ENCODE measurements around the gene ALDH1L1. TPM values are rescaled to one million over a fixed set of nuclear protein-coding genes. Genes with fewer than 3 reads are reported as not detected.

ALDH1L1 gene
- total and polyA plus RNA-seq, 2 of the 8 experiments (the other 6 are each of a cell fraction or from before 2014, with no cell fraction given), result 0.98 to 1.6 TPM

DNA sequence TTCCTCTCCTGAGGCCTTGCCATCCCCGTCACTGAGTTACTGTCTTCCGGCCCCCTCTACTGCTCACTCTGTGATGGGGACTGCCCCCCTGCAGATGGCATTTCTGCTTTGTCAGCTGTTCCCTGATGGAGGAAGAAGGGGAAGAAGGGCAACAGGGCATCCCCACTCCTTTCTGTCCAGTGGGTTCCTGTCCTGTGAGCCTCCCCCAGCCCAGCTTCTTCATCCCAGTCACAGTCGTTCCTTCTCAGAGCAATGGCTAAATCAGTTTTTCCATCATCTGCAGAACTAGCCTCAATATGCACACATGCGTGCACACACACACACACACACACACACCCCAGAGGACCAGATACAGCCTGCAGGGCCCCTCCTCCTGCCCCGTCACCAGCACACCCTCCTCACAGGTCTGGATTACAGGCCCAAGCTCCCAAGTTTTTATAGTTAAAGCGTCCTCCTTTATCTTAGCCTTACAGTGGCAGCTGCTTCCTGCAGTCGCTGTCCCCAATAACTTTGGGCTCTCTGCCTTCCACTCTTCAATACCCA lies 21.4 kb downstream of the ALDH1L1 start:
- FAIRE-seq, result no peak
- WGBS, 2 experiments (ENCODE audit: extremely low coverage in 1 of 2, insufficient coverage in 1 of 2, insufficient read length in 1 of 2, insufficient replicate concordance in 2 of 2, low coverage in 1 of 2, low lambda C conversion rate in 2 of 2, missing lambda C conversion rate in 1 of 2), result 87% methylated on average over 7 of the region's 7 CpGs; no CpG with 5 or more reads in 1 of the 2 experiments
- CTCF ChIA-PET (ENCODE audit: partially characterized antibody), result interaction anchor here (1.0 to 2.7 kb wide), 3 partner anchors 24 to 49 kb away, joined by 3 to 12 read pairs (median 4); no protein-coding TSS in a partner anchor

More for the DNA sequence above, 21.4 kb downstream of the ALDH1L1 start:
- Histone ChIP-seq H3K4me2 (ENCODE audit: insufficient read depth in 1 of 2, low read depth in 2 of 2, low read length in 2 of 2) (no peak overlapping the region), H3K23me2 (ENCODE audit: low read depth, low read length) (no peaks in the 10 kb centered on the region; the same call in 1 of the 2 replicates), H3K4ac (replicated peaks; ENCODE audit: insufficient read length, low read depth, low read length) (no peak overlapping the region), H3K27me3 (replicated peaks in 1 of 4; ENCODE audit: control insufficient read depth in 3 of 4, extremely low read depth in 1 of 4, insufficient read depth in 3 of 4, low read length in 3 of 4) (no peaks in the 10 kb centered on the region), H2BK15ac (ENCODE audit: low read length) (no peak overlapping the region), H3K56ac (replicated peaks; ENCODE audit: insufficient read length, low read depth, low read length) (no peak overlapping the region), H3K18ac (ENCODE audit: extremely low read depth, low read length) (no peak overlapping the region), H3K14ac (ENCODE audit: insufficient read length) (no peak overlapping the region), H4K8ac (ENCODE audit: extremely low read depth, insufficient read depth, low read length) (no peak overlapping the region; the same call in 1 of the 2 replicates), H2AFZ (ENCODE audit: low read length) (no peak overlapping the region), H4K91ac (replicated peaks; ENCODE audit: insufficient read length, low read length) (no peak overlapping the region), H2BK20ac (ENCODE audit: low read length) (no peak overlapping the region), H3K4me1 (replicated peaks in 1 of 4; ENCODE audit: control insufficient read depth in 3 of 4, insufficient read depth in 4 of 4, low read length in 3 of 4) (no peaks in the 10 kb centered on the region), H2AK5ac (ENCODE audit: low read depth, low read length) (no peak overlapping the region), H3K9me3 (ENCODE audit: insufficient read depth in 2 of 2, low read depth in 1 of 2, low read length in 1 of 2) (peaks cover 0 to 3% of the 10 kb centered on the region in 2 experiments; a peak in 1 of 4 replicates), H3K4me3 (ENCODE audit: extremely low read depth in 1 of 4, insufficient read depth in 2 of 4, low read depth in 3 of 4, low read length in 4 of 4) (no peak overlapping the region), H4K5ac (ENCODE audit: insufficient read length, low read depth, low read length) (no peak overlapping the region), H3K36me3 (ENCODE audit: control insufficient read depth in 2 of 4, insufficient read depth in 4 of 4, low read length in 3 of 4) (no peaks in the 10 kb centered on the region), H3K9ac (replicated peaks in 1 of 4; ENCODE audit: extremely low read depth in 1 of 4, low read depth in 3 of 4, low read length in 3 of 4) (no peak overlapping the region), H4K20me1 (replicated peaks in 1 of 2; ENCODE audit: control insufficient read depth in 1 of 2, insufficient read depth in 2 of 2, low read length in 2 of 2) (no peaks in the 10 kb centered on the region), H3K79me2 (ENCODE audit: control insufficient read depth in 1 of 2, insufficient read depth in 2 of 2, low read length in 2 of 2) (no peaks in the 10 kb centered on the region), H2BK12ac (ENCODE audit: low read depth, low read length) (no peak overlapping the region), H3K23ac (ENCODE audit: insufficient read length) (no peak overlapping the region), H3K79me1 (ENCODE audit: low read depth, low read length) (no peaks in the 10 kb centered on the region), H2BK120ac (replicated peaks; ENCODE audit: low read depth, low read length) (no peak overlapping the region), H2BK5ac (ENCODE audit: low read depth, low read length) (no peak overlapping the region; the same call in 1 of the 2 replicates), H3K27ac (ENCODE audit: low read depth, low read length) (no peak overlapping the region)
- peak; percentile 7 to 12; a peak in 1 of 4 replicates for TF ChIP-seq RAD21 (IDR thresholded peaks at IDR 0.05 in 1 of 2, conservative IDR thresholded peaks at IDR 0.05 in 1 of 2; ENCODE audit: low read depth in 2 of 2, low read length in 2 of 2)
- TF ChIP-seq SP4 (IDR thresholded peaks at IDR 0.05; ENCODE audit: low read length), result no peak
- TF ChIP-seq SIN3A (conservative IDR thresholded peaks at IDR 0.05 in 1 of 2, IDR thresholded peaks at IDR 0.05 in 1 of 2; ENCODE audit: low read depth in 1 of 2, low read length in 2 of 2), result no peak
- no peak for TF ChIP-seq ASH2L (IDR thresholded peaks at IDR 0.05; ENCODE audit: low read length)
- peak; percentile 8; the same call in 1 of the 2 replicates for TF ChIP-seq MAFK (IDR thresholded peaks at IDR 0.05; ENCODE audit: low read depth, low read length)
- peak in 1 of 2 experiments; percentile 38 for DNase-seq (ENCODE audit: low read depth in 1 of 2, low spot score in 2 of 2)
- POLR2A ChIA-PET (ENCODE audit: partially characterized antibody), result no interaction called here
